Right lobe of liver (tissue), 4 donors: ENCODE data around the gene RBX1.

Experiments used
- CTCF ChIP-seq, 4 donors: fragments of 200-600 bp in 3 of 4; fragments of 450-650 bp in 1 of 4; IDR thresholded peaks; one replicate each; pipeline versions ENCODE4 v1.5.1 to v1.8.0; 2016 to 2022; ENCODE audit warnings: antibody characterized with exemption in 4 of 4, mild to moderate bottlenecking in 2 of 4
- POLR2A ChIP-seq: fragments of 450-650 bp; IDR thresholded peaks from one replicate; pipeline ENCODE4 v1.6.1; 2017; ENCODE audit warnings: antibody characterized with exemption, mild to moderate bottlenecking
- donor health status: DM: no; HTN: no; CAD: no.
- donor health status: DM: no; HTN: no; CAD: no.
- donor health status: DM: no; HTN: yes; CAD: no.

- TF ChIP-seq CTCF (IDR thresholded peaks at IDR 0.05): no peak
- no peak for TF ChIP-seq POLR2A
Observed at GRCh38 chr22:40979871-40980270, 28.7 kb downstream of the RBX1 start.
